ENCODE data around the gene PDE4A. TPM values are rescaled to one million over a fixed set of nuclear protein-coding genes. Genes with fewer than 3 reads are reported as not detected.
A peak's percentile ranks its signal among the peaks of the same experiment; 100 is the strongest.

PDE4A gene
- total and polyA plus RNA-seq, 2 of the 13 experiments (the other 11 are each of a cell fraction or from before 2014, with no cell fraction given) = 1.1 to 4.1 TPM

DNA sequence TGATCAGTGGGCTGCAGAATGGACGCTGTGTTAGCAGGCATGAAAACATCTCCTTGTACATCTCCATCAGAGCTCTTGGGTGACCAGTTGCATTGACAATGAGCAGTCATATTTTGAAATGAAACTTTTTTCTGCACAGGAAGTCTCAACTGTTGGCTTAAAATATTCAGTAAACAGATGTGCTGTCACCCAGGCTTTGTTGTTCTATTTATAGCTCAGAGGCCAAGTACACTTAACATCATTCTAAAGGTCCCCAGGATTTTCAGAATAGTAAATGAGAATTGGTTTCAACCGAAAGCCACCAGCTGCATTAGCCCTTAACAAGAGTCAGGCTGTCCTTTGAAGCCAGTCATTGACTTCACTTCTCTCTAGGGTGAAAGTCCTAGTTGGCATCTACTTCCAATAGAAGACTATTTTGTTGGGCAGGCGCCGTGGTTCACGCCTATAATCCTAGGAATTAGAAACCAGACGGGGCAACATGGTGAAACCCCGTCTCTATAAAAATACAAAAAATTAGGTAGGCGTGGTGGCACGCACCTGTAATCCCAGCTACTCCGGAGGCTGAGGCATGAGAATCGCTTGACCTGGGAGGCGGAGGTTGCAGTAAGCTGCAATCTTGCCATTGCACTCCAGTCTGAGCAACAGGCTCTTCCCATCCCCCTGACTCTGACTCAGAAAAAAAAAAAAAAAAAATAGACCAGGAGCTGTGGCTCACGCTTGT lies 7.9 kb upstream of the PDE4A start:
- Histone ChIP-seq H3K27me3 (ENCODE audit: control insufficient read depth in 1 of 2, insufficient read depth in 2 of 2, low read length in 2 of 2) (peaks cover 4 to 25% of the 10 kb centered on the region in 2 experiments; a peak in 3 of 5 replicates), H3K27ac (ENCODE audit: extremely low read length, insufficient read depth, low read length) (no peak overlapping the region), H3K4me2 (ENCODE audit: low read depth, low read length) (peak overlapping the region; percentile 12; the same call in 1 of the 2 replicates), H3K9ac (ENCODE audit: insufficient read depth, low read depth, low read length) (no peak overlapping the region), H3K9me3 (ENCODE audit: low read length) (peaks cover 4% of the 10 kb centered on the region; the same call in 1 of the 2 replicates), H3K36me3 (replicated peaks in 1 of 2; ENCODE audit: control insufficient read depth in 1 of 2, insufficient read depth in 2 of 2, low read length in 2 of 2) (no peaks in the 10 kb centered on the region), H4K20me1 (ENCODE audit: insufficient read depth, low read length) (no peaks in the 10 kb centered on the region), H3K79me2 (ENCODE audit: insufficient read depth, low read length) (no peaks in the 10 kb centered on the region), H3K4me1 (ENCODE audit: insufficient read depth, low read length) (peaks cover 17% of the 10 kb centered on the region), H2AFZ (ENCODE audit: low read length) (no peak overlapping the region), H3K4me3 (replicated peaks in 1 of 3; ENCODE audit: insufficient read depth in 1 of 3, low read depth in 2 of 3, low read length in 3 of 3) (no peak overlapping the region)
- in situ Hi-C loops (cut with HindIII; ENCODE audit: extremely low pct_ligation_motif_present, low pct_unique_long_range_greater_than_20kb) = no loop called here
- ATAC-seq (no peak), FAIRE-seq (no peak), DNase-seq (ENCODE audit: low spot score) (no peak)
- ChIA-PET CTCF (ENCODE audit: low intra/inter-chr PET ratio, low total read pairs) (no interaction called here), POLR2A (interaction anchor here (1.2 kb wide), 1 partner anchor 9 kb away, joined by 4 read pairs; the partner anchor contains the start of gene CDC37)
- intact Hi-C loops (cut with micrococcal nuclease; ENCODE audit: unreplicated experiment) = no loop called here
- 13% methylated on average over 13 of the region's 13 CpGs for WGBS (ENCODE audit: low lambda C conversion rate)
- no TSS peak for BruUV-seq (replicated peaks)
- TF ChIP-seq SAP130 (CRISPR knock-in tag; IDR thresholded peaks at IDR 0.05; ENCODE audit: low read depth) (peak; percentile 29; the same call in 1 of the 2 replicates), MEF2D (CRISPR knock-in tag; IDR thresholded peaks at IDR 0.05) (peak; percentile 97), GABPA (IDR thresholded peaks at IDR 0.05; ENCODE audit: low read depth, low read length) (no peak), GABPA (CRISPR knock-in tag; IDR thresholded peaks at IDR 0.05; ENCODE audit: low read depth) (peak; percentile 38; the same call in 1 of the 2 replicates), SNAPC5 (CRISPR knock-in tag; IDR thresholded peaks at IDR 0.05; ENCODE audit: borderline replicate concordance) (no peak), MEIS1 (CRISPR knock-in tag; IDR thresholded peaks at IDR 0.05; ENCODE audit: borderline replicate concordance) (no peak), KDM2A (CRISPR knock-in tag; IDR thresholded peaks at IDR 0.05; ENCODE audit: borderline replicate concordance, low read depth) (no peak), ZNF432 (CRISPR knock-in tag; IDR thresholded peaks at IDR 0.05; ENCODE audit: borderline replicate concordance) (no peak), ARID5B (CRISPR knock-in tag; IDR thresholded peaks at IDR 0.05) (0 out of 2 replicates have a peak, but pooled peaks have one; percentile 7)
